Measurements from ENCODE around the gene CLMP.

Gene CLMP

GRCh38 chr11:123195188-123196059, at the start of gene CLMP:
TSS of gene CLMP (minus strand) at chr11:123195248. CDS start at chr11:123194940, 308 bp downstream.
- peak within 1 kb of the TSS; percentile 47 for H3K4me3 ChIP-seq (ENCODE audit: low read length)
- TF ChIP-seq, protein P1, sequence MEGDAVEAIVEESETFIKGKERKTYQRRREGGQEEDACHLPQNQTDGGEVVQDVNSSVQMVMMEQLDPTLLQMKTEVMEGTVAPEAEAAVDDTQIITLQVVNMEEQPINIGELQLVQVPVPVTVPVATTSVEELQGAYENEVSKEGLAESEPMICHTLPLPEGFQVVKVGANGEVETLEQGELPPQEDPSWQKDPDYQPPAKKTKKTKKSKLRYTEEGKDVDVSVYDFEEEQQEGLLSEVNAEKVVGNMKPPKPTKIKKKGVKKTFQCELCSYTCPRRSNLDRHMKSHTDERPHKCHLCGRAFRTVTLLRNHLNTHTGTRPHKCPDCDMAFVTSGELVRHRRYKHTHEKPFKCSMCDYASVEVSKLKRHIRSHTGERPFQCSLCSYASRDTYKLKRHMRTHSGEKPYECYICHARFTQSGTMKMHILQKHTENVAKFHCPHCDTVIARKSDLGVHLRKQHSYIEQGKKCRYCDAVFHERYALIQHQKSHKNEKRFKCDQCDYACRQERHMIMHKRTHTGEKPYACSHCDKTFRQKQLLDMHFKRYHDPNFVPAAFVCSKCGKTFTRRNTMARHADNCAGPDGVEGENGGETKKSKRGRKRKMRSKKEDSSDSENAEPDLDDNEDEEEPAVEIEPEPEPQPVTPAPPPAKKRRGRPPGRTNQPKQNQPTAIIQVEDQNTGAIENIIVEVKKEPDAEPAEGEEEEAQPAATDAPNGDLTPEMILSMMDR (IDR thresholded peaks at IDR 0.05; ENCODE audit: insufficient read depth, low read depth, low read length, missing control alignments): no peak
- DNase-seq (ENCODE audit: low read depth): no peak

DNA sequence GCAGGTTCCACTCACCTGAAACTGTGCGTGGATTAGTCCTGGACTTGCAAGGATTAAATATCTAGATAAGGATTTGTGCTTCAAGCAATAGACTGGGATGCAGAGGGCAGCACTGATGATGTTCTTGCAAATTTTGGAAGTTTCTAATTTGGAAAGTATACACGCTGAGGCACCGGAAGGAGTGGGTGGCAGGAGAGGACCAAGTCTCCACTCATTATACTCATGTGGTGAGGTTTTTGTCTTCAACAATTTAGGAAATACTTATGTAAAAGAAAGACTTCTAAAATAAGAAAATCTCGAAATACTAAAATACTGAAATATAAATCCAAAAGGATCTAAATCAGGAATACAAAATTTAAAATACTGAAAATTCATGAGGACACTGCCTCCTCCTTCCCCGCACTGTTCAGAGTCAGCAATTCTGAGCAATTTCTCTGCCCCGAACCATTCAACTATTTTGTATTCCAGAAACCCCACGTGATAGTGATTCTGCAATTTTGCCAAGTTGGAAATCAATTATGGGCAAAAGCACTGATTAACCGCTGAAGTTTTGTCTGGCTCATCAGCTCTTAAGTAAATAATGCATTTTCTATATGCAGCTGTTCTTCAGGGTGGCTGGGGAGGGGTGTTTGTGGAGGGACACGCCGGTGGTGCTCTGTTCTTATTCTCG, 47.0 kb upstream of the CLMP start:
- no peak for DNase-seq (ENCODE audit: low read depth)
- no peak overlapping the region for H3K4me3 ChIP-seq (ENCODE audit: low read length)
- TF ChIP-seq, protein P1 (IDR thresholded peaks at IDR 0.05; ENCODE audit: insufficient read depth, low read depth, low read length, missing control alignments): no peak

DNA sequence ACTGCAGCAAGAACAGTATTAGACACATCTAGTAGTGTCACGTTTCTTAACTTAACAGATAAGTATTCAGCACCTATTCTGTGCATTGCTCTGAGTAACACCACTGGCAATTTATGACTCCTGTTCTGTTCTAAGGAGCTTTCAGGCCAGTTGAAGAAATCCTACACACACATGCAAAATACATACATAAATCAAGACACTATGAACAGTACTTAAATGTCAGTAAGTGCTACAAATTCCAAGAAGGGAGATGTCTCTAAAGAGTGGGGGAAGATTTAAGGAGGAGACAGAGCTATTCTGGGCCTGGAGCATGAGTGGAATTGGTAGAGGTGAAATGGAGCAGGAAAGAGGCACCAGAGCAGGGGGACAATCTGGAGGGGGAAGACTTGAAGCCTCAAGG, 46.2 kb upstream of the CLMP start:
- TF ChIP-seq, protein P1 (IDR thresholded peaks at IDR 0.05; ENCODE audit: insufficient read depth, low read depth, low read length, missing control alignments): no peak
- H3K4me3 ChIP-seq (ENCODE audit: low read length): no peak overlapping the region
- no peak for DNase-seq (ENCODE audit: low read depth)

DNA sequence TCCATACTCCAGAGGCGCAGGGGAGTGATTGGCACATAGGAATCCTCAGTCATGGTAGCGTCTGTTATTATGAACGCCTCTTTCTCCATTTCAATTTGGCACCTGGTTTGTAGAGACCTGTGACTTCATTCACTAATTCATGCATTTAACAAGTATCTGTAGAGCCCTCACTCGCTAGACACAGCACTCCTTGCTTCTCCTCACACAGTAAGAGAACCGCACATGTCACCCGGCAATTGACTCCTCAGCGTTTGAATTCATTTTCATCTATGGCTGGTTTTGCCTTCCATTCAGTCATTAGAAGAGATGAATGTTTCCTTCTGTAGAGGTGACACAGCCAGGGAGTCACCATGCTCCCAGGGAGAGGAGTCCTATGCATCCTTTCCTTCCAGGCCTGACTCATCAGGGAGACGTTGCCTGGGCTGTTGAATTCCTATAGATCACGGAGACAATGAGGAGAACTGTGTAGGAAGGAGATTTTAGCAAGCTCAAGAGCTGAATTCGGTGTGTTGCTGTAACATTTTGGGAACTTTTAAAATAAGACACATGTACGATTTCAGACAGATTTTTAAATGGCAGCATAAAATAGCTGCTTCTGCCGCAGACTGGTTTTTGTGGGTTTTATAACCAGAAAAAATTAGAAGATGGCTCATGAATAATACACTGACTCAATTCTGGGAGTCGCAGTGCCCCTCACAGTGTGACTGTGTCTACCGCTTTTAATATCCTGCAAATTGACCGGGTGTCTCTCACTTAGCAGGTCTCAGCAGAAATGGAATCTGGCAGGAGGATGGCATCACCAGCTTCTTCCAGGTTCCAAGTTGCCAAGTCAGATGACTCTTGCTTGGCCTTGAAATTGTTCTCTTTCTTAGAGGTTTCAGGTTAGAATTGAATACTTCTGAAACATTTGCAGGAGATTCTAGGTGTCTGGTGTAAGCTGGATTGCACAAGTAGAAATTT, 44.4 kb upstream of the CLMP start:
- peak; percentile 68 for DNase-seq (ENCODE audit: low read depth)
- TF ChIP-seq, protein P1 (IDR thresholded peaks at IDR 0.05; ENCODE audit: insufficient read depth, low read depth, low read length, missing control alignments): no peak
- no peak overlapping the region for H3K4me3 ChIP-seq (ENCODE audit: low read length)

- no peak for DNase-seq (ENCODE audit: low read depth)
- TF ChIP-seq, protein P1 (IDR thresholded peaks at IDR 0.05; ENCODE audit: insufficient read depth, low read depth, low read length, missing control alignments): no peak
- no peak overlapping the region for H3K4me3 ChIP-seq (ENCODE audit: low read length)
These were observed 43.2 kb upstream of the CLMP start for GRCh38 chr11:123238297-123238696.

- TF ChIP-seq, protein P1 (IDR thresholded peaks at IDR 0.05; ENCODE audit: insufficient read depth, low read depth, low read length, missing control alignments): no peak
- H3K4me3 ChIP-seq (ENCODE audit: low read length): no peak overlapping the region
- no peak for DNase-seq (ENCODE audit: low read depth)
These were observed 41.8 kb upstream of the CLMP start for GRCh38 chr11:123236879-123237278.

Measured in epithelial cell of esophagus (primary cell).